GM12878 (cell line): Measurements from ENCODE around the gene SLC2A9. TPM values are rescaled to one million over a fixed set of nuclear protein-coding genes. Genes with fewer than 3 reads are reported as not detected.

Source experiments
- ATAC-seq: fragments of 200-7000 bp; cut with Tn5 transposase; 3 replicates; pipeline ENCODE4 v1.9.1; 2020; ENCODE audit warnings: mild to moderate bottlenecking, moderate library complexity
- BruUV-seq: library from RNA; stranded (reverse); fragments of 400-500 nt; replicated peaks from 2 replicates; lab custom pipeline; 2021; lab: Mats Ljungman, UMichigan
- CTCF ChIA-PET: fragments of 300-600 bp; sonication (Branson Sonifier 250); formaldehyde crosslinking; extraction: SDS; loops from one replicate; lab custom pipeline; 2021; ENCODE audit warnings: inconsistent platforms; lab: Yijun Ruan, JAX
- POLR2A ChIA-PET: fragments of 350-600 bp; formaldehyde crosslinking; extraction: SDS; loops from one replicate; lab custom pipeline; 2021; ENCODE audit warnings: inconsistent platforms; lab: Charles Lee
- RAD21 ChIA-PET: fragments of 300-600 bp; sonication (Branson Sonifier 250); formaldehyde crosslinking; loops from one replicate; lab custom pipeline; 2023; ENCODE audit warnings: antibody characterized with exemption; ENCODE audit not compliant: unreplicated experiment; lab: Charles Lee
- SMC1A ChIA-PET: fragments of 300-600 bp; sonication (Branson Sonifier 250); formaldehyde crosslinking; loops from one replicate; lab custom pipeline; 2023; ENCODE audit not compliant: unreplicated experiment, uncharacterized antibody; lab: Charles Lee
- DNase-seq: peaks from one replicate; pipeline ENCODE4 v3.0.0-alpha.2; 2011; ENCODE audit warnings: low read depth, low spot score
- FAIRE-seq: peaks from 3 replicates; lab custom pipeline; 2011; peaks lifted over from hg19 to GRCh38; lab: Jason Lieb, UNC
- H2AFZ ChIP-seq: 2 replicates; pipeline ENCODE4 v1.6.0; 2011; ENCODE audit warnings: low read depth, low read length, control low read depth; ENCODE audit not compliant: control insufficient read depth
- H3K27ac ChIP-seq: 2 replicates; pipeline ENCODE4 v1.5.1; 2011; ENCODE audit warnings: control low read depth; ENCODE audit not compliant: control insufficient read depth, insufficient read depth
- H3K27me3 ChIP-seq, 2 experiments: replicated peaks in 1 of 2; 2 replicates each; pipeline versions ENCODE4 v1.6.0 to v1.6.1; 2011; ENCODE audit warnings: low read length in 1 of 2; ENCODE audit not compliant: control insufficient read depth in 2 of 2, insufficient read depth in 2 of 2
- H3K36me3 ChIP-seq, 2 experiments: 2 replicates each; pipeline ENCODE4 v1.5.1; 2011; ENCODE audit warnings: low read length in 1 of 2; ENCODE audit not compliant: control insufficient read depth in 2 of 2, insufficient read depth in 2 of 2
- H3K4me1 ChIP-seq: 2 replicates; pipeline ENCODE4 v1.6.1; 2011; ENCODE audit warnings: mild to moderate bottlenecking, low read length, moderate library complexity, mixed read lengths; ENCODE audit not compliant: control insufficient read depth, insufficient read depth
- H3K4me2 ChIP-seq: 2 replicates; pipeline ENCODE4 v1.6.0; 2011; ENCODE audit warnings: control low read depth; ENCODE audit not compliant: control insufficient read depth, insufficient read depth
- H3K4me3 ChIP-seq: fragments of 200-600 bp; sonication (generic); 2 replicates; pipeline ENCODE4 v1.5.1; 2016
- H3K79me2 ChIP-seq: 2 replicates; pipeline ENCODE4 v1.6.0; 2011; ENCODE audit warnings: low read length; ENCODE audit not compliant: control insufficient read depth, insufficient read depth
- H3K9ac ChIP-seq: 2 replicates; pipeline ENCODE4 v1.8.0; 2011; ENCODE audit warnings: low read length, control low read depth, mixed read lengths; ENCODE audit not compliant: control insufficient read depth, insufficient read depth
- H3K9me3 ChIP-seq: replicated peaks from 3 replicates; pipeline ENCODE4 v1.5.1; 2011; ENCODE audit warnings: mild to moderate bottlenecking, low read length; ENCODE audit not compliant: control insufficient read depth, insufficient read depth
- H4K20me1 ChIP-seq: 2 replicates; pipeline ENCODE4 v1.6.0; 2011; ENCODE audit not compliant: control insufficient read depth, insufficient read depth
- EP300 ChIP-seq, 2 experiments: fragments of 150-350 bp in 1 of 2; IDR thresholded peaks; 2 replicates each; pipeline ENCODE4 v1.6.1; 2011 to 2012; ENCODE audit warnings: low read depth in 2 of 2, low read length in 2 of 2, borderline replicate concordance in 1 of 2, improper control_type of control experiment in 1 of 2, inconsistent platforms in 1 of 2; ENCODE audit not compliant: control insufficient read depth in 1 of 2
- POLR2AphosphoS2 ChIP-seq: IDR thresholded peaks from 2 replicates; pipeline ENCODE4 v1.6.1; 2011; ENCODE audit warnings: low read depth, mild to moderate bottlenecking, low read length, improper control_type of control experiment, moderate library complexity
- RB1 ChIP-seq: fragments of 450-650 bp; formaldehyde crosslinking; IDR thresholded peaks from 2 replicates; pipeline ENCODE4 v1.6.1; 2017; ENCODE audit warnings: mild to moderate bottlenecking, borderline replicate concordance
- SPI1 ChIP-seq: IDR thresholded peaks from 2 replicates; pipeline ENCODE4 v1.6.1; 2011; ENCODE audit warnings: low read depth, mild to moderate bottlenecking, low read length, moderate library complexity, borderline replicate concordance; ENCODE audit not compliant: insufficient read depth
- ZBED1 ChIP-seq: IDR thresholded peaks from 2 replicates; pipeline ENCODE4 v1.6.1; 2016; ENCODE audit warnings: borderline replicate concordance
- ZZZ3 ChIP-seq: IDR thresholded peaks from 2 replicates; pipeline ENCODE4 v1.6.1; 2011; ENCODE audit warnings: low read depth; ENCODE audit not compliant: control insufficient read depth, insufficient read length
- WGBS: methylation state at CpG from one replicate; pipeline ENCODE4 v1.1.6; 2016; ENCODE audit warnings: low lambda C conversion rate; ENCODE audit not compliant: insufficient replicate concordance, insufficient coverage; ENCODE audit errors: missing lambda C conversion rate; 5-methylcytosine and 5-hydroxymethylcytosine counted together
- in situ Hi-C: fragments of 300-500 bp; cut with MboI; formaldehyde crosslinking; loops from 9 replicates; pipeline ENCODE4 v1.14.3; 2018; ENCODE audit warnings: mixed read lengths
- intact Hi-C: fragments of 100-400 bp; cut with micrococcal nuclease; formaldehyde crosslinking; loops from one replicate; pipeline ENCODE4 v1.14.2; 2022; ENCODE audit not compliant: unreplicated experiment
- polyA plus RNA-seq, 11 experiments: library from polyadenylated mRNA; depleted of rRNA in 4 of 11; unstranded in 6 of 11; stranded (reverse) in 5 of 11; fragments of >200 nt; fragmentation: Nextera tagmentation in 4 of 11; fragmentation: Illumina TruSeq in 1 of 11; extraction: Ambion mirVana in 4 of 11; extraction: Trizol in 1 of 11; gene quantifications; 1 replicate in 1 of 11; 2 replicates in 10 of 11; pipeline versions ENCODE4 v1.2.1 to v1.2.3, GENCODE V29; 2011 to 2016; ENCODE audit warnings: inconsistent platforms in 2 of 11, missing spikeins in 2 of 11, low read depth in 1 of 11
- total RNA-seq, 4 experiments: library from RNA; depleted of rRNA in 3 of 4; stranded (reverse); fragments of >200 nt in 3 of 4; fragmentation: Illumina TruSeq in 1 of 4; extraction: Trizol in 1 of 4; gene quantifications; 2 replicates each; pipeline versions ENCODE4 v1.2.1 to v1.2.3, GENCODE V29; 2013 to 2021
- TF ChIP-seq, protein P1 (sequence below): IDR thresholded peaks from 2 replicates; pipeline ENCODE4 v1.6.1; 2012; ENCODE audit warnings: low read depth, low read length, improper control_type of control experiment

SLC2A9 gene
- total and polyA plus RNA-seq, 10 of the 15 experiments (the other 5 are each of a cell fraction or from before 2014, with no cell fraction given): 0.28 to 2.8 (median 1.2) TPM

DNA sequence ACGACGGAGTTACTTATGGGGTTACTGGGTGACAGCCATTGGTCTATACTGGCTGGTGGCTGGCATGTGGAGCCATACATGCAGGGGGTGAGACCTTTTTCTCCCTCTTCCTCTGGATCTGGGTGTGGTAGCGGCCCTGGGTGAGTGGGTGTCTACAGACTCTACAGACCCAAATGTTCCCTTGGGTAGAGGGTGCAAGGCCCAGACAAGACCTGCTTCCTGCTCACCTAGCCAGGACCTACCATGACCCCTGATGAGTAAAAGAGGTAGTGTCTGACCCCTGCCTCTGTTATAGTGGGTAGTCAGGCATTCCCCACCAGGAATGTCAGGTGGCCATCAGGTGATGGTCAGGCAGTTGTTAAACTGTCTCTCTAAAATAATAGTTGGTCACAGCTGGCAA lies 66.8 kb downstream of the SLC2A9 start (continued):
- TF ChIP-seq, protein P1, sequence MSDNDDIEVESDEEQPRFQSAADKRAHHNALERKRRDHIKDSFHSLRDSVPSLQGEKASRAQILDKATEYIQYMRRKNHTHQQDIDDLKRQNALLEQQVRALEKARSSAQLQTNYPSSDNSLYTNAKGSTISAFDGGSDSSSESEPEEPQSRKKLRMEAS: no peak
- TF ChIP-seq EP300 (IDR thresholded peaks at IDR 0.05; ENCODE audit: borderline replicate concordance in 1 of 2, control insufficient read depth in 1 of 2, low read depth in 2 of 2, low read length in 2 of 2) (no peak), ZZZ3 (no peak), SPI1 (no peak), RB1 (no peak), ZBED1 (no peak)

DNA sequence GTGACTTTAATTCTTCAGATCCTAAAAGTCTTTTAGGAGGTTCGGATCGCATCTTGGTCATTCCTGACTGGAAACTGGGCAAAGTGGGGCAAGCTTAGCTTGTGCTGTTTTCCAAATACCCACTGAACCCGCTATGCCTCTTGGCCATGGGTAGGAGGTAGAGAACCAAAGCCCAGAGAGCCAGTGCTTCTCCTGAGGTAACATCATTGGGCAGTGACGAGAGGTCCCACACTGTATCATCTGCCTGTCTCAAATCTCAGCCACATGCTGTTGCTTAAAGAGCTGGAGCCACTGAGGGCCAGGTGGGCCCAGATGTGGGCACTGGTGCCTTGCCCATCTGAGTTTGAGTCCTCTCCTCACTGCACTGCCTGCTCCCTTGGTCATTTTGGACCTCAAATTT lies 68.2 kb downstream of the SLC2A9 start:
- no peak for DNase-seq
- no peaks in the 10 kb centered on the region for H3K36me3 ChIP-seq
- no peak for TF ChIP-seq POLR2AphosphoS2
- TF ChIP-seq, all 136 proteins: peak for 0
- intact Hi-C loops: no loop called here
- Histone ChIP-seq H3K9ac (no peak overlapping the region), H3K9me3 (no peaks in the 10 kb centered on the region), H2AFZ (no peak overlapping the region), H3K27me3 (no peaks in the 10 kb centered on the region), H3K27ac (no peak overlapping the region), H3K4me2 (no peak overlapping the region), H3K79me2 (no peaks in the 10 kb centered on the region), H3K4me1 (no peaks in the 10 kb centered on the region), H4K20me1 (no peaks in the 10 kb centered on the region), H3K4me3 (no peak overlapping the region)
- RAD21 ChIA-PET: no interaction called here
- CTCF ChIA-PET: interaction anchor here (0.8 to 2.3 kb wide), 2 partner anchors 55 to 61 kb away, joined by 3 to 9 read pairs; no protein-coding TSS in a partner anchor
- 86% methylated on average over 4 of the region's 4 CpGs for WGBS
- in situ Hi-C loops: no loop called here
- FAIRE-seq (no peak), ATAC-seq (no peak)
- POLR2A ChIA-PET: no interaction called here
- no TSS peak for BruUV-seq
- SMC1A ChIA-PET: interaction anchor here (0.7 to 1.5 kb wide), 2 partner anchors 12 to 61 kb away, joined by 3 to 6 read pairs; no protein-coding TSS in a partner anchor
